DOHH2 (cell line): ENCODE data around the gene SOX30.

ENCODE experiments used
- CTCF ChIP-seq: fragments of 200-600 bp; sonication (generic); IDR thresholded peaks from one replicate; pipeline ENCODE4 v1.5.1; 2014; ENCODE audit warnings: antibody characterized with exemption, mild to moderate bottlenecking, low read depth, low read length; ENCODE audit not compliant: poor library complexity, severe bottlenecking
- EZH2phosphoT487 ChIP-seq: fragments of 200-600 bp; sonication (generic); IDR thresholded peaks from 2 replicates; pipeline ENCODE4 v1.6.1; 2017; ENCODE audit warnings: borderline replicate concordance, mild to moderate bottlenecking, antibody characterized with exemption, low read length, moderate library complexity, mixed read lengths

- TF ChIP-seq CTCF (no peak), EZH2phosphoT487 (no peak)
Measured at GRCh38 chr5:157687198-157687554, 34.9 kb upstream of the SOX30 start.
